NCI-H748 treated with DMSO at 0.1 percent for 48 hours (cell line): ENCODE results near the gene DOK5.
"Not testable (repeated sequence)": the region's sequence is repeated elsewhere in the genome, so short reads cannot be mapped to it uniquely, and the experiment has no call there.

Source experiments
- DNase-seq: peaks from one replicate; lab custom pipeline; 2025; lab: John Stamatoyannopoulos, UW

DOK5 gene

DNA sequence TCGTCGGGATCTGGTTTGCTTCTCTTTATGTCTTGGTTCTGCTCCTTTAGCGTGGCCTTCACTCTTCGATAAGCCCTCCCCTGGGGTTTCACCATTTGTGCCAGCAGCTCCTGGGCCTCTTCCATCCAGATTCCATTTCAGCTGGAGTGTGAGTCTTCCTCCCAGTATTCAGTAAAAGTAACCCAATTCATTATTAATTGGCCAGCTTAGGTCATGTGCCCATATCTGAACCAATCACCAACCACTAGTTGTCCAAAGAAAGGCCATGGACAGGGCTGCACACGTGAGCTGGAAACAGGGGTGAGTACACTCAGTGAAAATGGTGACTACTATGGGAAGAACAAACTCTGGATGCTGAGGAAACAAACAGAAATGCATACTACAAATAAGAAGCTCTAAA is 2.8 kb upstream of the DOK5 start:
- DNase-seq: no peak

DNA sequence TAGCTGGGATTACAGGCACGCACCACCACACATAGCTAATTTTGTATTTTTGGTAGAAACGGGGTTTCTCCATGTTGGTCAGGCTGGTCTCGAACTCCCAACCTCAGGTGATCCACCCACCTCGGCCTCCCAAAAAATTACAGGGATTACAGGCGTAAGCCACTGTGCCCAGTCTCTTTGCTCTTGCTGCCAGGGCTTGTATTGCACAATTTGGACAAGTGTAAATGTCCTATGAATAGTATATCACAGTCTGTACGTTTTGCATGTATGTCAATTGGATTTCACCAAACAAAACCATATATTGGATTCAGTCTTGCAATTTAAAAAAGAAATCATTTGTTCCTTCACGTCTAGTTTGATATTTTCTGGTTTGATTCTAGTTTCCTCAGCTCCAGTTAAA is 2.1 kb upstream of the DOK5 start:
- DNase-seq: no peak

DNA sequence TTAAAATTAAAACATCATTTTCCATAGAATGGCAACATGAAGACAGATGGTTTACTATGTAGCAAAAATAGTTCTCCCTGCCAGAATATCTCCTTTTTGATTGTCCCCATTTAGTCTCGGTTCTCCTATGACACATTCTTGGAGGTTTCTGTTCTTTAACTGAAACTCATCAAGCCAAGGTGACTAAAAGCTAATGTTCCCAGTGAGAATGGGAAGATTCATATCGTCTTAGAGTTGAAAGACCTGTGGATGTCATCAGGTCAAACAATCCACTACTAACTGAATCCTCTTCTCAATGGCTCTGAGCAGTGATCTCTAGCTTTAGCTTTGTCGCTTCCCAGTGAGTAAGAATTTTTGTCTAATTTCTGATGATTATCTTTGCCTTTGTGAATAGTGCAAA is 1.3 kb upstream of the DOK5 start:
- no peak for DNase-seq

DNA sequence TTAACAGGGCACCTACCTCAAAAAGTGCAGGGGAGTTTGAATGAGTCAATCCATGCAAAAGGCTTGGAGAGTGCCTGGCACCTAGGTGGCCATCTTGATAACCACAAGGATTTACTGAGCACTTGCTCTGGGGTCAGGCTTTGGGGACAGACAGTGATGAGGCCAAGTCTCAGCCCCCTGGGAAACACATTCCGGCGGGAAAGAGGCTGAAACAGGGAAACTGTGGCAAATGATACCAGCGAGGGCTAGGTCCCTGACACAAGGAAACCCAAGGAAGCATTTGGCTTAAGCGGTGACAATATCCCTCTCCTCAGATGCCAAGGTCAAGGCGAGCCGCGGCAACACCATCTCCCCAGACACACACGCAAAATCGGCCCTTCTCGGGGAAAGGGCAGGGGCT is 527 bp upstream of the DOK5 start:
- no peak for DNase-seq

DNA sequence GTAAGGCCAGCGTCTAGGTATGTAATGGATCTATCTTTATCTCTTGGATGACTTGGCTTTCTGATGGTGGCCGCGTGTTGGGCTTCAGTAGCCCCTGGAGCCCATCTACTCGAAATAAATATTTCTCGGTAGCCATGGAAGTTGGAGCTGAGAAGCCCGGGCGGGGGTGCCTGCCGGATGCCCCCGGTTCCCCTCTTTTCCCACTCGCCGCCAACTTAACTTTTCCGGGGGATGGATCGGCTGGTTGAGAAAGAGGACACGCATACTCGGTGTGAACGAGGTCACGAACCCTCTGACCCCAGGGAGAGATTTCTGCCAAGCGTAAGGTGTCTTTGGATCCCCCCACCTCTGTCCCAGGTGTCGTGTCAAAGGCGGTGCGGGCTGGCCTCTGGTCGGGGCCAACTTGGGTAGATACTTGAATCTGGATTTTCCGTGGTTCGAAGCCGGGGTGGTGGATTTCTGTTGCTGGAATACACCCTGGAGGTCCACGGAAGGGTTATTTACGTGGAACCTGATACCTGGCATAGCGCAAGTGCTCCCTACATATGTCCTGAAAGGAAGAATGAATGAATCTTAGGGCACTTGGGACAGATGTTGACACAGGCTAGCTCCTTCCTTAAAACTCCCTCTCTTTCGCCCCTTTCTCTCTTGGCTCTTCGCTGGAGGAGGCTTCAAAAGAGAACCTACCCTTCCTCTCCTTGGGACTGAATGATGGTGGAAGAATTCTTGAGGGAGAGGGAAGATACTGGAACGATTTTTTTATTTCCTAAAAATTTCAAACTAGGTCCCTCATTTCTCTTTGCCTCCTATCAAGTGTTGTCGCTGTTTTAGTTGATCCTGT is 996 bp downstream of the DOK5 start:
- DNase-seq: no peak

DNA sequence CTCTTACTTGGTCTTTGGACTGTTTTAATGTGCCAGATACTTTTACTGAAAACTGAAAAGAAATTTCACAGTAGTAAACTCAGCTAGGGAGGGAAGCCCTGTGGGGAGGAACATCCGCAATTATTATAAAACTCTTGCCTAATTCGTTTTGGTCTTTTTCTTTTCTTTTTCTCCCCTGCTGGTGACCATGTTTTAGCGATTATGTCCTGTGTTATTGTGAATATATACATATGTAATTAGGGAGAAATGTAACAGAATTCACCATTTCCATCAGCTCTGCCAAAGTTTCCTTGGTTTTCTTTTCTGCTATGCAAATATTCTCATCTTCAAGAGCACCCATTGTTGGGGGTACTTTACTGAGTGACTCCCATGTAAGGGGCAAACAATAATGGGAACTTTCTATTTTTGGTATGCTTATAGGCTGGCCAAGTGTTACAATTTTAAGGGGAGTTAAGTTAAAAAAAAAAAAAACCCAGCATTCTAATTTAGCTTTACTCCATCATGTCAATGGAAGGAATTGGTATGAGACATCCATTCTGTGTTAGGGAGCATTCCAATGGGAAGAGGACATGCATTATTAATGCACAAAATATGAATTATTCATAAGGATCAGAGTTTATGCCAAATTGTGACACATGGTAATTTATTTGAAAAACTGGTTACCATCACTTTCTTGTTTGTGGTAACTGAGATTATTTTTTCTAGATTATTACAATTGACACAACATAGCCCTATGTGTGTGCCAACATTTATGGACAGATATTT is 2.0 kb downstream of the DOK5 start:
- no peak for DNase-seq

DNA sequence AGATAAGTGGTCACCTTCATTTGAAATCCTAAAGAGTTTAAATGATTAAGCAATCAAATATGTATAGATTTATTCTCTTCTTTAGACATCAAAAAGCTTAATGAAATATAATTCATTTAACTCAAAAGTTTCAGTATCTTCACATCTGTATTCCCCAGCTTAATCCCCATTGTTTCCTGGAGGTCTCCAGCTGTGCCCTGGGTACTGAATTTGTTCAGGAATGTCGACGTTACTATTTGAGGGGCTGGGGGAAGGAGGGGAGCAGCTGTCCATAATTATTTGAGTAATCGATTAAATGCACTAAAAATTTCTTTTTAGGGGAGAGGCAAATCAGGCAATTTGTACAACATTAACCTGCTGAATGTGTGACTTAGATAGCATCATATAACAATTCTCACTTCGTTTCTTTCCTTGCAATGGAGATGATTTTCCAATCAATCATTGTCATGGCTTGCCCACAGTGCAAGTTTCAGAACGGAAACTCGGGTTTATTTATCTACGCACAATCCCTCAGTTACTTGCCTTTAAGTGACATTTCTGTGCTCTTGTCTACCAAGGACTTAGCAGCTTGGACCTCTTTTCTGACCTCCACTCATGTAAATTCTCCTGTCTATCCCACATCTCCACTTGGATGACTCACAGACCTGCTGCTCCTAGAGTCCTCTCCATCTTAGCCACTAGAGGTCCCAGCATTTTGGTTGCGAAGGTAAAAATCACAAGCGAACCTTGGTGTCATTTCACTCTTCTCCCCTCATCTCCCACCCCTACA is 3.9 kb downstream of the DOK5 start:
- no peak for DNase-seq

DNA sequence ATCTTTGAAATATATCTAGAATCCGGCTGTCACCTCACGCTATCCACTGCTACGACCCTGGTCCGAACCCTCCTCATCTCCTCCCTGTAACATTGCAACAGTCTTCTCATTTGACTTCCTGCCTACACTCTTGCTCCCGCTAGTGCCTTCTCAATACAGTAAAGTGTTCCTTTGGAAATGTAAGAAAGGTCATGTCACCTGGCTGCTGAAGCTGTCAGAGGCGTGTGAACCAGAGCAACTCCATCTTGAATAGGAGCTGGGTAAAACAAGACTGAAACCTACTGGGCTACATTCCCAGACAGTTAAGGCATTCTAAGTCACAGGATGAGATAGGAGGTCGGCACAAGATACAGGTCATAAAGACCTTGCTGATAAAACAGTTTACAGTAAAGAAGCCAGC is 4.5 kb downstream of the DOK5 start:
- not testable (repeated sequence) for DNase-seq

DNA sequence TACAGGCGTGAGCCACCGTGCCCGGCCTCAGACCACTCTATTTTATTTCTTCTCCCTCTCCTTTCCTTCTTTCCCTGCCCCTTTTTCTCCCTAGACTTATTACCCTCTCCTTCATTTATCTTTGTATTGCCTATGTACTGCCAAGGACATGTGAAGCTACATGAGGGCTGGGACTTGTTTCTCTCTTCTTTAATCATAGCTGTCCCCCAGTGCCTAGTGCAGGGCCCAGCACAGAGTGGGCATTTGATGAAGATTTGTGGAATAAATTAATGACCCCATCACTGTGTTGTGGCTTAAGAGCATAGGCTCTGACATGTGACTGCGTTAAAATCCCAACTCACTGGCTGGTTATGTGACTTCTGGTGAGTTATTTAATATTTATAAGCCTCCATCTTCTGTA is 6.0 kb downstream of the DOK5 start:
- no peak for DNase-seq

DNA sequence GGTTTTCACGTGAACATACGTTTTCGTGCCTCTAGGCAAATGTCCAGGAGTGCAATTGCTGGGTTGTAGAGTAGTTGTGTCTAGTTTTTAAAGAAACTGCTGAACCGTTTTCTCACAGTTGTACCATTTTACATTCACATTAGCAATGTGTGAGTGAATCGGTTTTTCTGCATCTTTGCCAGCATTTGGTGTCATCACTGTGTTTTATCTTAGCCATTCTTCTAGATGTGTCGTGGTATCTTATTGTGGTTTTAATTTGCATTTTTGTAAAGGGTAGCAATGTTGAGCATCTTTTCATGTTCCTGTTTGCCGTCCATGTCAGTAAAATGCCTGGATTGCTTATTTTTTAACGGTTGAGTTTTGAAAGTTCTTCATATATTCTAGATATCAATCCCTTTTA is 10.2 kb downstream of the DOK5 start:
- DNase-seq: no peak

DNA sequence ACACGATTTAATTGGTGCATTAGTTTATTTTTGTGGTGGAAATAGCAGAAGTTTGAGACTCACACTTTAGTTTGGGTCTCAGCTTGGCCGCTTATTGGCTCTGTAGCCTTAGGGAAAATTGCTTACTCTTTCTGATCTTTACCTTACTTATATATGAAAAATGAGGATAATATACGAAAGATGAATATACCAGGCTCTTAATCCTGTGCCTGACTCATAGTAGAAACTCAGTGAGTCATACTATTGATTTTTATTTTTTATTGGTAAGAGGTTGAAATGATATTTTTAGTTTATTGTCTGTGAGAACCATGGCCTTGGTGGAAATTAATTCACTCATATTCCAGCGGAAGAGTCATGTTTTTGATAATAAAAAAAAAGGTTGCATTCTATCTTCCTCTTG is 11.2 kb downstream of the DOK5 start:
- no peak for DNase-seq

DNA sequence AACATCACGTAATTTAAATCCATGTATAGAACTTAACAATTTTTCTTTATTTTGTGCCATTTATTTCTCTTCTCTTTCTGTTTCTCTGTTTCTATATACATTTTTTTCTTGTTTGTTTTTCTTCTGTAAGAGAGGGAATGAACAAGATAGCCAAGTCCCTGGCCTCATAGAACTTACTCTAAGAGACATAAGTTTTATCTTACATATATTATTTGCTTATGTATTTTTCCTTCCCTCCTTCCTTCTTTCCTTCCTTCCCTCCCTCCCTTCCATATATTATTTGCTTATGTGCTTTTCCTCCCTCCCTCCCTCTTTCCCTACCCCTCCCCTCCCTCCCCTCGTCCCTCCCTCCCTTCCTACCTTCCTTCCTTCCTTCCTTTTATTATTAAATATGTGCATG is 13.0 kb downstream of the DOK5 start:
- DNase-seq: no peak

DNA sequence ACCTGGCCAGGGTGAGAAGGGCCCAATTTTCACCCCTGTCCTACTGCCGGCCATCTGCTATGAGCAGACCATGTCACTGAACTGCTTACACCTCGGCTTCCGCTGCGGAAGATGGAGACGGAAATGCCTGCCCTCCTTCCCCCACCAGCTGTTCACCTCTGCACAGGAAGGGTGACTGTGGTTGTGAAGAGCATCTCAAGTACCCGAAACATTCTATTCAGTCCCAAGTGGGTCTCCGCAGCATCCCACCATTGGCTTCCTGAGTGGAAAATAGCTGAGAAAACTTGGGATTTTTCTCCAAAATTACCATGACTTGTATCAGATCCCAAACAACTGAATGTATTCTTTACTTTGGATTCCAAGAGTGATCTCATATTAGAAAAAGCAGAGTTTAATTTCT is 16.1 kb downstream of the DOK5 start:
- no peak for DNase-seq

DNA sequence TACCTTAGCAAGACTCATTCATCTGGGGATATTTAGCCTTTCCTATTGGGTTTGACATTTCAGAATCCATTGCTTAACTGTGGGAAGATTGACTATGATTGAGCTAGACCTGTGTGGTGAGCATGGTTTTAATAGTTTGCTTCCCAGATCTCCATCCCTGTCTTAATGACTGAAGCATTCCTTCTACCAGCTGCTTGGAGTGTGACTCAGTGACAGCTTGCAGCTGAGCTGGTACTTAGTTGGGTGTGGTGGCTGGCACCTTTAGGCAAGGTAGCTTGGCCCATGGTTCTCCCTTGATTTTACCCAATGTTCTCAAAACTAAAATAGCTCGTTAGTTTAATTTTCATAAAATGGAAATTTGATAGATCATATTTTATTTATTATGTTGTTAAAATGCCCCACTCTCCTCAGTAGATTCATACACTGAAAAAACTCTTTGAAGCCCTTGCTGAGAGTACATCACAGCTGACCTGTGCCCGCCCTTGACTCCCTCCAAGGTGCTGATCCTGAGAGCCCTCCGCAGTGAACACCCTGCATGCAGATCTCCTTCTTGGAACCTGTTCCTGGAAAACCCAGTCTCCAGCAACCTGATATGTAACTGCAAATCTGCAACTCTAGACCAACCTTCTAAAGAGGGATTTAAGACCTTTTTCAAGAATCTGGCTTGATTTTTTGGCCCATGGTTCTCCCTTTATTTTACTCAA is 19.1 kb downstream of the DOK5 start:
- DNase-seq: no peak

DNA sequence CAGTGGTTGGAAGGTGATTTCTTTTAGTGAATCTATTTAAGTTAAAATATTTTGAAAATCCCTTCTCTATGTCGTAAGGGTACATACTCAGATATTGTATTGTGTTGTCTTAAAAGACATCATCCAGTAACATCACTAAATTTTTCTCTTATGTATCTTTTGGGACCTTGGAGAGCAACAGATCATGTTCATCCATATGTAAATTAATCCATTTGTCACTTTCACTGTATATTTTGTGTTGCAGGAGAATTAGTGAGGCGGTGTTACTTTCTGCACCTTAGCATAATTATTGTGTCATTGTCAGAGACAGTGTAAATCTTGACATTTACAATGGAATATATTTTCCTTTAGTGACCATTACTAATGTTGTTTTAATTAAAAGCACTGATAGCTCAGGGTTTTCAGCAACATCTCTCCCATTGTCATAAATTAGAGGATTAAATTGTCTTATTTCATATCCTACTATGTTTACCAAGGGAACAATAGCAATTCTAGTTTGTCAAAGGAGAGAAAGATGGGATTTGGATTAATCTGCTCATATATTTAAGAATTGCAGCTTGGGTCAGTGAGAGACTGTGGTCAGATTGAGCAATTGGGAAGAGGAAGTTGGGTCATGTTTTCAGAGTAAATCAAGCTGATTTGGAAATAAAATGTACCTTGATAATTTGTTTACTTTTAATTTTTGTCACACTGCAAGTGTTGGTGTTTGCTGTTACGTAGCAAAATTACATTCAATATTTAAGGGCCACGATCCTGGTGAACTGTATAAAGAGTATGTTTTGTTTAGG is 22.7 kb downstream of the DOK5 start:
- DNase-seq: no peak

DNA sequence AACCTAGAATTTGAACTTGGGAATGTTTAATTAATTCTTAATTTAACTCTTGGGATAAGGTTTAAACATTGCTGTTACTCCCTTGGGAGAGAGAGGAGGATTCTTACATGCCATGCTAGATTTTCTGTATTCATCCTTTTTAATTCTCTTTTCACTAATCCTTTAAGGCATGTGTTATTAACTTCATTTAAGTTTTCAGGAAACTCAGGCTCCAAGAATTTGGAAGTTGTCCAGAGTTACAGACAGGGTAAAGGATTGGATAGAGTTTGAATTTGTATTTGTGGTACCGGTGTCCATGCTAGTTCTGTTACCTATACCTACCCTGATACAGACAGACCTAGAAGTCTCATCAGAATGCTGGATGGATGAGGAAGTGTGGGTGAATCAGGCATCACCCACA is 23.7 kb downstream of the DOK5 start:
- no peak for DNase-seq

DNA sequence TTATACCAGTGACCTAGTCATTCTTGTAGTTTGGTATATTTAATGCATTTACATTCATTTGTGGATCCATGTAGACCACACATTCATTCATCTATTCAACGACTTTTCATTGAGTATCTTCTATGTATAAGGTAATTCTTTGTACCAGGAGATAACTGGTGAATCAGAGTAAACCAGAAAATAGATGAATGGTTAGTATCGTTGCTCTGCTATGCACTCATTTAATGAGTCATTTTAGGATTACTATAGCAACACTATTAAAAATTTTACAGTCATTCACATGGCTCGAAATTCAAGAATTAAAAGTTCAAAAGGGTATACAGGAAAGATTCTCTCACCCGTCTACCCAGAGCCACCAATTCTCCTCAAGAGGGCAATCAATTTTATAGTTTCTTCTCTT is 26.8 kb downstream of the DOK5 start:
- no peak for DNase-seq

DNA sequence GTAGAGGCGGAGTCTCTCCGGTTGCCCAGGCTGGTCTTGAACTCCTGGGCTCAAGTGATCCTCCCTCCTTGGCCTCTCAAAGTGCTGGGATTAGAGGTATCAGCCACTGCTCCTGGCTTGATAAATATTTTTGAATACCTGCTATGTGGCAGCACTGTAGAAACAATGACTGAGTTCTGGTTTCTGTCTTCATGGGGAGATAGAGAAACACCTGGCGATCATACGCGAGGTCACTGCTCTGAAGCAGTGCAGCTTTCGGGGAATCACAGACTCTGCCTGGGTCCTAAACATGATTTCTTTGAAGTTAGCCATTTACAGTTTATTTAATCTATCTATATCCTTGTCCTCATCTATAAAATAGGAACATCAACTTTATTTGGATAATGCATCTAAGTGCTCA is 31.2 kb downstream of the DOK5 start:
- no peak for DNase-seq

DNA sequence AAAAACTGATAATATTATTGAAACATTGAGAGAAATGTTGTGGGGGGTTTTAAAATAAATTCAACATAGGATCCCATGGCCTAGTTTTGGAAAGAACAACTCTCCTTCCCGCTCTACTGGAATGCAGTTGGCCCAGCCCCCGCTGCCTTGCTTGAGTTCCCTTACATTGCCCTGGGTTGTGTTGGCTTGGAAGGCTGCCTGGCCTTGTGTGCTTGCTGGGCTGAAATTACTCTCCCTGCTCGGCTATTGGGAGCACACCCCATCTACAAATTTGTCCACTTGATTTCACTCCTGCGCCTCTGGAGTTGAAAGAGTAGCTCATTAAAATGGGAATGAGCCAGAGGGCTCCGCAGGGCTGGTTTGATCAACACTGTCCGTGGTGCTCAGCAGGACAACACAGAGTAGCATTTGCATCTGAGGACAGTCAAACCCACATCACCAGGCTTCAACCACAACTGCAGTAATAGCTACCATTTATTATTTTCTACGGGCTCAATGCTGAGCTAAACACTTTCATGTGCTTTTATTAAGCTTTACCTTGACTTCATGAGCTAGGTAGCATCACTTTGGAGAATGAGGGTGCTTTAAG is 35.2 kb downstream of the DOK5 start:
- no peak for DNase-seq

DNA sequence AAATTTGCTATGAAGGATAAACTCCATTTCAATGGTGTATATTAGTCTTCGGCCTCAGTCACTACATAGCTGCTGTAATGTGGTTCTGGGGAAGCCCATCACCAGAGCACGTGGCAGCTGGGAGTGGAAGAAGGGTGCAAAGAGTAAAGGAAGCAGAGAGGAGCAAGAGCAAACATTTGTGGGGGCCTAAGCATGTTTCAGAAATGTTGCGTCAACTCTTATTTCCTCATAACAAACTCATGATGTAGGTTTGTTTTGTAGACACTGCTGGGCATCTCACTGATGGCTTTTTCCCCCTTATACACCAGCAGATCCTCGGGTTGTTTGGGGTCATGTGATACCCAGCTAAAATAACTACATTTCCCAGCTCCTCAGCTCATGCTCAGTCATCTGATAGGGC is 37.3 kb downstream of the DOK5 start:
- DNase-seq: no peak

DNA sequence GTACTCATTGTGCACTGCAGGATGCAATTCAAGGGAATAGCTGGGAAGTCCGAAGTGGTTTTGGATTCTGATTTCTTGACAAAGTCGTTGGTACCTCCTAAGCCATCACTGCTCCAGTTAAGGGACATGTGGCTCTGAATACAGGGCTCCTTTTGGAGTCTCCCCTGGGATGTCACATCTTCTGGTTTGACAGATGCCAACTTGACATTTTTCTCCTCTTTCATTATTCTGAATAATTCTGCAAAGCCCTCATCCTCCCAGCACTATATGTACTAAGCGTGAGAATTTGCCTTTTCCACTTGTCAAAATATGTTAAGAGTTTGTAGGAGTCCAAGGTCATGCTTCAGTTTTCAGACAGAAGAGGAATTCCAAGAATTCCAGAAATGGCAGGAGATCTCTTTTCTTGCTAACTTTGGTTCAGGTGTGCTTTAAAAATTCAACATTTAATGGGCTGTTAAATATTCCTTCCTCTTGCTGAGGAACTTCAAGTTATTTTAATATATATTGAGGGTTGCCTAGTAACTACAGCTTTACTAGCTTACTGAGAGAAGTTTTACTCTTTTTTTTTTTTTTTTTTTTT is 38.7 kb downstream of the DOK5 start:
- DNase-seq: no peak
